Right lobe of liver (tissue), 6 donors: ENCODE data around the gene IMPDH1. TPM values are rescaled to one million over a fixed set of nuclear protein-coding genes. Genes with fewer than 3 reads are reported as not detected.

Experiments used
- ATAC-seq, 4 donors: fragments of 200-7000 bp; cut with Tn5 transposase; one replicate each; pipeline ENCODE4 v1.9.1; 2020; ENCODE audit warnings: mild to moderate bottlenecking in 4 of 4, moderate library complexity in 4 of 4
- DNase-seq, 3 donors: peaks; one replicate each; pipeline ENCODE4 v3.0.0-alpha.2; 2020
- H3K27ac ChIP-seq, 3 donors: fragments of 200-600 bp; one replicate each; pipeline ENCODE4 v1.8.0; 2022
- H3K27me3 ChIP-seq, 2 donors: fragments of 200-600 bp; one replicate each; pipeline ENCODE4 v1.8.0; 2022
- H3K36me3 ChIP-seq, 4 donors: fragments of 200-600 bp; sonication (generic) in 1 of 4; one replicate each; pipeline versions ENCODE4 v1.5.1 to v1.8.0; 2017 to 2022; ENCODE audit warnings: control low read depth in 1 of 4
- H3K4me1 ChIP-seq, 4 donors: fragments of 200-600 bp; sonication (generic) in 1 of 4; one replicate each; pipeline versions ENCODE4 v1.5.1 to v1.8.0; 2017 to 2022; ENCODE audit warnings: control low read depth in 1 of 4
- H3K4me3 ChIP-seq, 3 donors: fragments of 200-600 bp; one replicate each; pipeline ENCODE4 v1.8.0; 2022
- H3K9me3 ChIP-seq, 4 donors: fragments of 200-600 bp; sonication (generic) in 1 of 4; one replicate each; pipeline versions ENCODE4 v1.5.1 to v1.8.0; 2017 to 2022; ENCODE audit warnings: control low read depth in 1 of 4
- CTCF ChIP-seq, 4 donors: fragments of 200-600 bp in 3 of 4; fragments of 450-650 bp in 1 of 4; IDR thresholded peaks; one replicate each; pipeline versions ENCODE4 v1.5.1 to v1.8.0; 2016 to 2022; ENCODE audit warnings: antibody characterized with exemption in 4 of 4, mild to moderate bottlenecking in 2 of 4
- POLR2A ChIP-seq: fragments of 450-650 bp; IDR thresholded peaks from one replicate; pipeline ENCODE4 v1.6.1; 2017; ENCODE audit warnings: antibody characterized with exemption, mild to moderate bottlenecking
- WGBS: methylation state at CpG from one replicate; pipeline ENCODE4 v1.1.6; 2018; ENCODE audit warnings: low coverage, low lambda C conversion rate; ENCODE audit not compliant: insufficient coverage; ENCODE audit errors: missing lambda C conversion rate; 5-methylcytosine and 5-hydroxymethylcytosine counted together
- intact Hi-C, 2 donors: fragments of 100-400 bp; cut with DNase I; formaldehyde crosslinking; loops; one replicate each; pipeline versions ENCODE4 v1.11.2 to v1.14.1; 2022
- total RNA-seq, 6 experiments: library from RNA; depleted of rRNA in 2 of 6; stranded (reverse); fragments of >200 nt in 2 of 6; fragmentation: NEBNext Ultra II Directional in 3 of 6; extraction: Animal tissue kit (Norgen Biotek cat#: 25700) in 3 of 6; gene quantifications; one replicate each; pipeline versions ENCODE4 v1.1.0 to v1.2.4, GENCODE V29; 2016 to 2023
- donor health status: DM: no; HTN: yes; CAD: no.
- donor health status: DM: no; HTN: no; CAD: no.
- donor health status: DM: no; HTN: no; CAD: no.
- donor health status: DM: no; HTN: yes; CAD: no.
- donor health status: DM: no; HTN: yes; CAD: no.

The IMPDH1 gene
- total RNA-seq, 6 experiments from 2014 or later: 3.0 to 9.8 (median 5.5) TPM

DNA sequence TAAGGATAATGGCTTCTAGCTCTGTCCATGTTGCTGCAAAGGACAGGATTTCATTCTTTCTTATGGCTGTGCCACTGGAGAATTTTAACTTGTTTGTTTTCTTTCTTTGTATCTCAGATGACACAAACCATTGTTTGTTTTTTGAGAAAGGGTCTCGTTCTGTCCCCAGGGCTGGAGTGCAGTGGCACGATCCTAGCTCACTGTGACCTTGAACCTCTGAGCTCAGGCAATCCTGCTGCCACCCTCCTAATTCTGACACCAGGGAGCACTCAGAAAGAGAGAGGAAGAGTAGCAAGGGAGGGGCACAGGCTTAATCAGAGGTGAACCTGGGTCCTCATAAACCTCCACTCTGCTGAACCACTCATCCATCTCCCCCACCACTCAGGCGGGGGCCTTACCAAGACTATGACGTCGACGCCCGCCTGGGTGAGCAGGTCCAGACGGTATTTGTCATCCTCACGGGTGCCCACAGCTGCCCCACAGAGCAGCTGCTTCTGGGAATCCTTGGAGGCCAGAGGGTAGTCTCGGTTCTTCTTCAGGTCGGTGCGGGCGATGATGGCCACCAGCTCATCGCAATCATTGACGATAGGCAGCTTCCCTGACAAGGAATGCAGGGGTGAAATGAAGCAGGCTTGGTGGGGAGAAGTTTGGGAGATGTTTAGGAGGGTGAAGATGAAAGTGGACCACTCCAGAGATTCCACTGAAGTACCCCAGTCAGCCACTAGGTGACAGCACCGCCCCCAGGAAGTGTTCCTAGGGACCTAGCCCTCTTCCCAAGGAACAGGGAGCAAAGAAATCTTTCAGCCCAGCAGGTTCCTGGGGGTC, 11.6 kb downstream of the IMPDH1 start:
- Histone ChIP-seq H3K9me3 (no peaks in the 10 kb centered on the region), H3K27ac (no peak overlapping the region), H3K4me1 (no peaks in the 10 kb centered on the region), H3K4me3 (no peak overlapping the region), H3K27me3 (no peaks in the 10 kb centered on the region), H3K36me3 (peaks cover 0 to 12% (median 0%) of the 10 kb centered on the region in 4 donors)
- ATAC-seq: peak; percentile 78 to 89 (median 87)
- intact Hi-C loops: no loop called here
- WGBS: 28% methylated on average over 12 of the region's 16 CpGs
- TF ChIP-seq POLR2A: no peak
- peak; percentile 80 to 95 (median 94) for TF ChIP-seq CTCF (IDR thresholded peaks at IDR 0.05)
- peak in 2 of 3 donors; percentile 48 to 60 for DNase-seq

DNA sequence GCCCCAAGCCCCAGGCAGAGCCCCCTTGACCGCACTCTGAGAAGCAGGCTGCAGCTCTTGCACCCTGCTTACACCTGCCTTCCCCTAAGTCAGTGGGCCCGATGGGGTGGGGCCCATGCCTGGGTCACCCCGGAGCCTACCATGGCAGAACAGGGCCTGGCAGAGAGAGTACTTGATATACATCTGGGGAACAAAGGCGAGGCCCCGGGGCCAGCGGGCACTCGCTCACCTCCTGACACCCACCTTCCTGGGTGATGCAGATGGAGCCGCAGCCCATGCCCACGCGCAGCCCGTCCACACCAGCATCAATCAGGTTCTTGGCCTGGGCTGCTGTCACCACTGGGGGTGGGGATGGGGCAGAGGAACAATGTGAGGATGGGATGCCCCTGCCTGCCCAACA, 13.4 kb downstream of the IMPDH1 start:
- no peaks in the 10 kb centered on the region for H3K4me1 ChIP-seq
- no peaks in the 10 kb centered on the region for H3K27me3 ChIP-seq
- peaks cover 0 to 12% (median 0%) of the 10 kb centered on the region in 4 donors for H3K36me3 ChIP-seq
- WGBS: no CpG with 5 or more reads among the region's 11 CpGs
- no peak for ATAC-seq
- H3K4me3 ChIP-seq: no peak overlapping the region
- no peaks in the 10 kb centered on the region for H3K9me3 ChIP-seq
- intact Hi-C loops: no loop called here
- H3K27ac ChIP-seq: no peak overlapping the region
- no peak for DNase-seq
- TF ChIP-seq POLR2A (no peak), CTCF (IDR thresholded peaks at IDR 0.05) (no peak)

- WGBS: 100% methylated on average over 1 of the region's 3 CpGs
- no peak overlapping the region for H3K4me3 ChIP-seq
- no peak overlapping the region for H3K27ac ChIP-seq
- H3K4me1 ChIP-seq: no peaks in the 10 kb centered on the region
- TF ChIP-seq POLR2A (no peak), CTCF (IDR thresholded peaks at IDR 0.05) (no peak)
- no peaks in the 10 kb centered on the region for H3K27me3 ChIP-seq
- no peaks in the 10 kb centered on the region for H3K9me3 ChIP-seq
- intact Hi-C loops: no loop called here
- DNase-seq: no peak
- peaks cover 0 to 12% (median 0%) of the 10 kb centered on the region in 4 donors for H3K36me3 ChIP-seq
- no peak for ATAC-seq
Observed at GRCh38 chr7:128395748-128396147, 14.0 kb downstream of the IMPDH1 start.

DNA sequence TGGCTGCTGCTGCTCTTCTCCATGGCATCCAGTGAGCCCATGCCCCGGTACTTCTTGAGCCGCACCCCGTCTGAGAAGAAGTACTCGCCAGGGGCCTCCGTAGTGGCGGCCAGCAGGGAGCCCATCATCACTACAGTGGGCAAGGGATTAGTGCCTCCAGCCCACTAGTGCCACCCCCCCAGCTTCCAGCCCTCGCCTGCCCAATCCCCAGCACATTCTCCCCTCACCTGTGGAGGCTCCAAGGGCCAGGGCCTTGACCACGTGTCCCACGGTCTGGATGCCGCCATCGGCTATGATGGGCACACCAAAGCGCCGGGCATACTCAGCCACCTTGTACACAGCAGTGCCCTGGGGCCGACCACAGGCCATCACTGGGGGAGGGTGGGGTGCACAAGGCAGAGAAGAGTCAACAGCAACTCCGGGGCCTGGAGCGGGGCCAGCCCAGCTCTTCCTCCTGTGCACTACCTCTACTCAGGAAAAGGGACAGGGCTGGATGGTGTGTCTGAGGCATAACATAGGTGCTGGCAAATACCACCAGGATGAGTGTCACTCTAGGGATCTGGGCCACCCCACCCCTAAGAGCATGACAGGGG, 14.8 kb downstream of the IMPDH1 start:
- no peak for ATAC-seq
- H3K9me3 ChIP-seq: no peaks in the 10 kb centered on the region
- no peaks in the 10 kb centered on the region for H3K4me1 ChIP-seq
- 100% methylated on average over 3 of the region's 16 CpGs for WGBS
- H3K27me3 ChIP-seq: no peaks in the 10 kb centered on the region
- peaks cover 0 to 12% (median 0%) of the 10 kb centered on the region in 4 donors for H3K36me3 ChIP-seq
- TF ChIP-seq POLR2A (no peak), CTCF (IDR thresholded peaks at IDR 0.05) (no peak)
- H3K4me3 ChIP-seq: no peak overlapping the region
- no peak for DNase-seq
- intact Hi-C loops: no loop called here
- no peak overlapping the region for H3K27ac ChIP-seq
